Endodermal cell (in vitro differentiated cells): ENCODE measurements around the gene BHLHA15. TPM values are rescaled to one million over a fixed set of nuclear protein-coding genes. Genes with fewer than 3 reads are reported as not detected.

ENCODE experiments used
- DNase-seq: peaks from one replicate; pipeline ENCODE4 v3.0.0-alpha.2; 2017
- H3K27ac ChIP-seq: 2 replicates; pipeline ENCODE4 v1.5.1; 2013; ENCODE audit warnings: mild to moderate bottlenecking, low read depth, low read length, moderate library complexity
- H3K27me3 ChIP-seq: 2 replicates; pipeline ENCODE4 v1.6.1; 2013; ENCODE audit warnings: mild to moderate bottlenecking, low read length, moderate library complexity; ENCODE audit not compliant: insufficient read depth, control insufficient read depth, poor library complexity, severe bottlenecking
- H3K36me3 ChIP-seq: 2 replicates; pipeline ENCODE4 v1.7.0; 2013; ENCODE audit warnings: mild to moderate bottlenecking, low read length, moderate library complexity; ENCODE audit not compliant: control insufficient read depth, insufficient read depth
- H3K4me1 ChIP-seq: one replicate; pipeline ENCODE4 v1.7.0; 2013; ENCODE audit warnings: low read length; ENCODE audit not compliant: control insufficient read depth, insufficient read depth
- H3K4me3 ChIP-seq: 2 replicates; pipeline ENCODE4 v1.5.1; 2013; ENCODE audit warnings: mild to moderate bottlenecking, low read length, moderate library complexity
- H3K9ac ChIP-seq: 2 replicates; pipeline ENCODE4 v1.6.1; 2013; ENCODE audit warnings: mild to moderate bottlenecking, low read length, moderate library complexity; ENCODE audit not compliant: poor library complexity, severe bottlenecking; ENCODE audit errors: extremely low read depth
- H3K9me3 ChIP-seq: 2 replicates; pipeline ENCODE4 v1.6.1; 2013; ENCODE audit warnings: mild to moderate bottlenecking, low read length, moderate library complexity; ENCODE audit not compliant: control insufficient read depth
- H3K27ac Mint-ChIP-seq: 2 replicates; pipeline ENCODE4 v1.8.0; 2020; ENCODE audit warnings: mixed read lengths
- H3K27me3 Mint-ChIP-seq: 2 replicates; pipeline ENCODE4 v1.8.0; 2021; ENCODE audit warnings: mild to moderate bottlenecking, mixed read lengths; ENCODE audit not compliant: insufficient read depth
- H3K36me3 Mint-ChIP-seq: 2 replicates; pipeline ENCODE4 v1.8.0; 2020; ENCODE audit warnings: low read depth, mixed read lengths
- H3K4me1 Mint-ChIP-seq: 2 replicates; pipeline ENCODE4 v1.8.0; 2020; ENCODE audit warnings: mixed read lengths
- H3K4me3 Mint-ChIP-seq: 2 replicates; pipeline ENCODE4 v1.8.0; 2020; ENCODE audit warnings: mild to moderate bottlenecking, moderate library complexity, mixed read lengths
- H3K9me3 Mint-ChIP-seq: 2 replicates; pipeline ENCODE4 v1.8.0; 2020; ENCODE audit warnings: mild to moderate bottlenecking, mixed read lengths
- WGBS, 2 experiments: methylation state at CpG; one replicate each; pipeline versions ENCODE4 v1.1.5 to v1.1.7; 2013; ENCODE audit warnings: missing lambda C conversion rate in 2 of 2, mixed read lengths in 1 of 2; ENCODE audit not compliant: insufficient coverage in 1 of 2, insufficient read length in 1 of 2; 5-methylcytosine and 5-hydroxymethylcytosine counted together
- total RNA-seq, 2 donors: library from RNA; stranded (reverse); fragmentation: NEBNext Ultra II Directional in 1 of 2; extraction: Animal tissue kit (Norgen Biotek cat#: 25700) in 1 of 2; gene quantifications; 2 replicates in 1 of 2; 3 replicates in 1 of 2; pipeline ENCODE4 v1.2.1, GENCODE V29; 2021
- TF ChIP-seq, protein P1 (sequence below): fragments of 200-600 bp; sonication (generic); conservative IDR thresholded peaks from 2 replicates; pipeline ENCODE4 v1.5.0; 2021; ENCODE audit warnings: antibody characterized with exemption, mild to moderate bottlenecking

The BHLHA15 gene
- total RNA-seq, 2 donors from 2014 or later = 0.86 to 0.95 TPM

GRCh38 chr7:98241674-98242241 lies 30.5 kb downstream of the BHLHA15 start:
- Histone ChIP-seq H3K4me3 (no peak overlapping the region), H3K27me3 (no peaks in the 10 kb centered on the region), H3K27ac (peak overlapping the region; percentile 32), H3K4me1 (no peaks in the 10 kb centered on the region), H3K9me3 (no peaks in the 10 kb centered on the region), H3K36me3 (no peaks in the 10 kb centered on the region), H3K9ac (no peak overlapping the region)
- Mint-ChIP-seq H3K27ac (no peak overlapping the region), H3K4me3 (no peak overlapping the region), H3K4me1 (no peaks in the 10 kb centered on the region), H3K27me3 (no peaks in the 10 kb centered on the region), H3K36me3 (peaks cover 20% of the 10 kb centered on the region), H3K9me3 (no peaks in the 10 kb centered on the region)
- WGBS, 2 experiments = 79 to 83% methylated on average over 10 to 16 of the region's 16 CpGs
- DNase-seq = no peak
- TF ChIP-seq, protein P1, sequence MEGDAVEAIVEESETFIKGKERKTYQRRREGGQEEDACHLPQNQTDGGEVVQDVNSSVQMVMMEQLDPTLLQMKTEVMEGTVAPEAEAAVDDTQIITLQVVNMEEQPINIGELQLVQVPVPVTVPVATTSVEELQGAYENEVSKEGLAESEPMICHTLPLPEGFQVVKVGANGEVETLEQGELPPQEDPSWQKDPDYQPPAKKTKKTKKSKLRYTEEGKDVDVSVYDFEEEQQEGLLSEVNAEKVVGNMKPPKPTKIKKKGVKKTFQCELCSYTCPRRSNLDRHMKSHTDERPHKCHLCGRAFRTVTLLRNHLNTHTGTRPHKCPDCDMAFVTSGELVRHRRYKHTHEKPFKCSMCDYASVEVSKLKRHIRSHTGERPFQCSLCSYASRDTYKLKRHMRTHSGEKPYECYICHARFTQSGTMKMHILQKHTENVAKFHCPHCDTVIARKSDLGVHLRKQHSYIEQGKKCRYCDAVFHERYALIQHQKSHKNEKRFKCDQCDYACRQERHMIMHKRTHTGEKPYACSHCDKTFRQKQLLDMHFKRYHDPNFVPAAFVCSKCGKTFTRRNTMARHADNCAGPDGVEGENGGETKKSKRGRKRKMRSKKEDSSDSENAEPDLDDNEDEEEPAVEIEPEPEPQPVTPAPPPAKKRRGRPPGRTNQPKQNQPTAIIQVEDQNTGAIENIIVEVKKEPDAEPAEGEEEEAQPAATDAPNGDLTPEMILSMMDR = peak; percentile 8

- Histone ChIP-seq H3K36me3 (no peaks in the 10 kb centered on the region), H3K9me3 (no peaks in the 10 kb centered on the region), H3K4me3 (no peak overlapping the region), H3K4me1 (no peaks in the 10 kb centered on the region), H3K27me3 (no peaks in the 10 kb centered on the region), H3K27ac (no peak overlapping the region), H3K9ac (no peak overlapping the region)
- DNase-seq = no peak
- Mint-ChIP-seq H3K9me3 (no peaks in the 10 kb centered on the region), H3K36me3 (peaks cover 22% of the 10 kb centered on the region), H3K4me1 (no peaks in the 10 kb centered on the region), H3K4me3 (no peak overlapping the region), H3K27ac (no peak overlapping the region), H3K27me3 (no peaks in the 10 kb centered on the region)
- WGBS, 2 experiments = 73% methylated on average over 1 of the region's 1 CpG; no CpG with 5 or more reads in 1 of the 2 experiments
- TF ChIP-seq, protein P1 = no peak
These were observed 31.1 kb downstream of the BHLHA15 start for GRCh38 chr7:98242342-98242741.

DNA sequence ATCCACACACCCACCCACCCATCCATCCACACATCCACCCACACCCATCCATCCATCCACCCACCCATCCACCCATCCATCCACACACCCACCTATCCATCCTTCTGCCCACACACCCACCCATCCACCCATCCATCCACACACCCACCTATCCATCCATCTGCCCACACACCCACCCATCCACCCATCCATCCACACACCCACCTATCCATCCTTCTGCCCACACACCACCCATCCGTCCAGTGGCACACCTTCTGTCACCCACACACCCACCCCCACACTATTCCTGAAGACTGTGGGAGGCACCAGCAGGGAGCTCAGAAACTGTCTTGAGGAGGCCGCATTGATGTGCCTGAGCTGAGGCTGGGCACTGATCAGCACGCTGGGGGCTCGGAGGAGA lies 31.7 kb downstream of the BHLHA15 start:
- TF ChIP-seq, protein P1 = no peak
- H3K4me1 ChIP-seq = no peaks in the 10 kb centered on the region
- no peak overlapping the region for H3K27ac ChIP-seq
- WGBS, 2 experiments = 76 to 87% methylated on average over 2 to 4 of the region's 4 CpGs
- Mint-ChIP-seq H3K27ac (no peak overlapping the region), H3K4me1 (no peaks in the 10 kb centered on the region), H3K9me3 (no peaks in the 10 kb centered on the region), H3K4me3 (no peak overlapping the region), H3K36me3 (peaks cover 23% of the 10 kb centered on the region), H3K27me3 (no peaks in the 10 kb centered on the region)
- H3K4me3 ChIP-seq = no peak overlapping the region
- H3K9ac ChIP-seq = no peak overlapping the region
- no peaks in the 10 kb centered on the region for H3K27me3 ChIP-seq
- DNase-seq = no peak
- no peaks in the 10 kb centered on the region for H3K36me3 ChIP-seq
- H3K9me3 ChIP-seq = no peaks in the 10 kb centered on the region
